ENCODE data around the gene KCNC1. TPM values are rescaled to one million over a fixed set of nuclear protein-coding genes. Genes with fewer than 3 reads are reported as not detected.

KCNC1 gene
- total RNA-seq, 1 experiment from 2014 or later, result 0.37 TPM

DNA sequence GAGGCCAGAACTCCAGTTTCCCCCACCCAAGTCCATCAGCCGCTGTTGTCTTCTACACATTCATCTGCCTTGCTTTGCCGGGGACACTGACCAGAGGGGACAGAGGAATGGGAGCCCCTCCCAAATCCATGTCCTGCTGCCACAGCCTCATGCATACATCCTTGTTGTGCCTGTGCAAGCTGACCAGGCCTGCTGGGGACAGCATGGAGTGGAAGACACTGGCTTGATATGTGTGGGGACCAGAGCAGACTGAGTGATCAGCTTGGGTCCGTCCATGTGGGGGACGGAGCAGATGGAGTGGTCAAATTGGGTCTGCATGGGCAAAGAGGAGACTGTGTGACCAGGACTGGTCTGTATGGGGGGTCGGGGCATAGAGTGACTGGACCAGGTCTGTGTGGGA is 43.8 kb downstream of the KCNC1 start:
- in situ Hi-C loops (cut with HindIII; ENCODE audit: low sequenced_read_pairs), result no loop called here
- DNase-seq (ENCODE audit: low spot score), result no peak

DNA sequence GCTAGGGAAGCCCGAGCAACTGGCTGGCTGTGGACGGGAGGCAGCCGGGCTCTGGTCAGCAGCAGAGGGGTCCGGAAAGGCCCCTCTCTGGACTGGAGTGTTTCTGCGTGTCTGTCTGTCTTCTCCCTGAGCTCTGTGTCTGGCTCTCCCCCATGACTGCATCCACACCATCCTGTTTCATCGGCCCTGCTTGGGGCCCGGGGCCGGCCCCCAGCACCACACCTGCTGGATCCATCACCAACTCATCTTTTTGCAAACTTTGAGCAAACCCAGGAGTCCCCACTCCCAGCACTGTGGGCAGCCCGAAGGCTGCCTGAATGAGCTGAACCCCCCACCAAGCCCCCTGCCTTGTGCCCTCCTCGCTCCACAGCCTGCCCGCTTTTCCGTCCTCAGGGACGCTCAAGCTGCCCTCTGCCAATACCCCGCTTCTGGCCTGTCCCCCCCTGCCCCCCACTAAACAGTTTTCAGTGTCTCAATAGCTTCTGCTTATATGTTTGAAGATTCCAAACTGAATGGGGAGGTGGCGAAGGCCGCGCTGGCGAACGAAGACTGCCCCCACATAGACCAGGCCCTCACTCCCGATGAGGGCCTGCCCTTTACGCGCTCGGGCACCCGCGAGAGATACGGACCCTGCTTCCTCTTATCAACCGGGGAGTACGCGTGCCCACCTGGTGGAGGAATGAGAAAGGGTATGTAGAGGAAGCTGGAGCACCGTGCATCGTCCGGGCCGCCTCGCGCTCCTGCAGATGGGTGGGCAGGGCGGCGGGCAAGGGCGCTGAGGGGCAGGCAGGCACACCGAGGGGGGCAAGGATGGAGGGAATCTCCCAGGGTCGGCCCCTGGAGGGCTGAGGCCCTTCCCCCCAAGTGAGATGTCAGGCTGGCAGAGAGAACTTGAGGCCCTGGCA is 44.6 kb downstream of the KCNC1 start:
- in situ Hi-C loops (cut with HindIII; ENCODE audit: low sequenced_read_pairs), result no loop called here
- DNase-seq (ENCODE audit: low spot score), result no peak

DNA sequence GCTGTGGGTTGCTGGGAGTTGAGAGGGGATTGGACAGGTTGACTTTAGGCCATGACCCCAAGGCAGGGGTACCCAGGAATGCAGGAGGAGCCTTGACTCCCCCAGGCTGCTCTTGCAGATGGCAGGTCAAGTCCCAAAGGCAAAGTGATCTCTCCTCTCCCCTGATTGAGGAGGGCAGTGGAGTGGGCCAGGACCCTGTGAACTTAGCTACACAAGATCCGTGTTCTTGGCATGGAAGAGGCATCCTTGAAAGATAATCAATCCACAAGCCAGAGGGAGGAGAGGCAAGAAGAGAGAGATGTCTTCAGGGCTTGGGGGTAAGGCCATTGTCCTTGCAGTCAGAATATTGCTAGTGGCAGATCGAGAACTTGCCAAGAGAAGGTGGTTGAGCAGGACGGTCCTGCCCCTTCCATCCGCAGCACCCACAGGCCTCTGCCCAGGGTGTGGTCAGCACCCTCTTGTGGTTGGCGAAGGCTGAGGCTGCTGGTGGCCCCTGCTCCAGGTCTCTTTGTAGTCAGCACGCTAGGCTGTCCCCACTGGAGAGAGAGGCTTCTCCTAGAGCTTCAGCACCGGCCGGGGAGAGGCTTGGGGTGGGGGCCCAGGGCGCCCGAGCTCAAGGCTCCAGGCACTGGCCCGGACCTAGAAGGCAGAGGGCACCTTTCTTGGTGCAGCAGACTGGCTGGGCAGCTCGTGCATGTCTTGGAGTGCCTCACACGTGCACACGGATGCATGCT is 45.4 kb downstream of the KCNC1 start:
- DNase-seq (ENCODE audit: low spot score), result no peak
- in situ Hi-C loops (cut with HindIII; ENCODE audit: low sequenced_read_pairs), result no loop called here

DNA sequence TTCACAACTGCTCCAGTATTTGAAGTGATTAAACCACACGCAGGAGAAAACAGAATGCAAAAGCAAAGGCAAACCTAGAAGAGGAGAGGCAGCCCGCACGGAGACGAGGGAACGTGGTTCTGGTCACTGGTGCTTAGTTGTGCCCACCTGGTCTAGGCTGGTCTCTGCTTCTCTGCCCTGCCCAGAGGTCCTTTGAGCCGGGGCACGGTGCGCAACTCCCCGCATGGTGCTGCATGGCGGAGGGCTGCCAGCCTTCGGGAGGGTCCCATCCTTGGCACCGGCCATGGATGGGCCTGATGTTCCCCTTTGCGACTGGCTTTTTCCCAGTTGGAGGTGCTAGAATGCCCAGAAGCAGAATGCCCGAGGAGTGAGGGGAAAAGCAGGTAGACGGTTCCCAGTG is 46.1 kb downstream of the KCNC1 start:
- DNase-seq (ENCODE audit: low spot score), result no peak
- in situ Hi-C loops (cut with HindIII; ENCODE audit: low sequenced_read_pairs), result no loop called here

DNA sequence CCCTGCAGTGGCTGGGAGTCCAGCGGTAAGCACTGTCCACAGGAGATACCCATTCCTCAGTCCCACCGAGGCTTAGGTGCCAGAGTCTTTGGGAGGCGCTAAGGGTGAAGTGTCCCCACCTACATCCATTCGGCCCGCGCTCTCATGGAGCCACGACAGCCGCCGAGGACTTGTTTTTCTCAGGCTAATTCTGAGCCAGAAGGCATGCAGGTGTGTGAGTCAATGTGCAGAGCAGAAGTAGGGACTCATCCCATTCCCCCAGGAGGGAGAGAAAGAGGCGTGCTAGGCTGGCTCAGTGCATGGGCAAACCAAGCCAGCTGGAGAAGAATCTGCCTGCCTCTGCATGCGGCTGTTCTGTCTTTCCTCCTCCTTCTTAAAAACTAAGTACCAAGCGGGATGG is 46.6 kb downstream of the KCNC1 start:
- in situ Hi-C loops (cut with HindIII; ENCODE audit: low sequenced_read_pairs), result no loop called here
- DNase-seq (ENCODE audit: low spot score), result peak; percentile 65

DNA sequence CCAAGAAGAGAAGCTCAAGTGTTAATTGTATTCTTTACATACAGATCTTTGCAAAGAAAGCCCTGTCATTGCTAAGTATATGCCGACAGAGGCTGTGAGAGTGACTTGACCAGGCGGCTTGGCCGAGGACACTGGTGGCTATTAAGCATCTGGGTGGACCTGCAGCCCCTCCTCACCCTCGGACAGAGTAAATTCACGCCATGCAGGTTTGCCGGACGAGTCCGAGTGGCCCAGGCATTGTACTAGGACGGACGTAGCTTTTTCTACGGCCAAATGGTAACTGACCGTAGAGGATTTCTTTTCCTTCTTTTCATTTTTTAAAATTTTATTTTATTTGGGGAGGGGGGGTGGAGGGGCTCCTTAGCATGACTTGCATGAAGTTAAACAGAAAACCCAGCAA is 47.0 kb downstream of the KCNC1 start:
- no peak for DNase-seq (ENCODE audit: low spot score)
- in situ Hi-C loops (cut with HindIII; ENCODE audit: low sequenced_read_pairs), result no loop called here

DNA sequence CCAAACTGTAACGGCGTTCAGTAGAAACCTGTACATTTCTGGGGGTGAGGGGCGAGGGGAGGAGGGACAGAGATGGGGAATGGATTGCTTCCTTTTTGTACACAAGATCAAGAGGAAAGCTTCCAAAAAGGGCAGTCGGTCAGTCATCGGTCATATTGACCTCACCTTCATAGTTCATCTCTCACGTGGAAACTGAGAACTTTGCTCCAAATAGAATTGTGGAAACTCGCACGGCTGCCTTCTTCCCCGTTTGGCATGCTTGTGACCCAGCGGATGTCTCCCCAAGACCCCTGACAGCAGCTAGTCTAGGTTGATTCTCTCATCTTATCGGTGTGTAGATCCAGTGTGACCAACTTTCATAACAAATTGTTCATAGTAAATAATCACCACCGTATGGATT is 47.6 kb downstream of the KCNC1 start:
- in situ Hi-C loops (cut with HindIII; ENCODE audit: low sequenced_read_pairs), result no loop called here

DNA sequence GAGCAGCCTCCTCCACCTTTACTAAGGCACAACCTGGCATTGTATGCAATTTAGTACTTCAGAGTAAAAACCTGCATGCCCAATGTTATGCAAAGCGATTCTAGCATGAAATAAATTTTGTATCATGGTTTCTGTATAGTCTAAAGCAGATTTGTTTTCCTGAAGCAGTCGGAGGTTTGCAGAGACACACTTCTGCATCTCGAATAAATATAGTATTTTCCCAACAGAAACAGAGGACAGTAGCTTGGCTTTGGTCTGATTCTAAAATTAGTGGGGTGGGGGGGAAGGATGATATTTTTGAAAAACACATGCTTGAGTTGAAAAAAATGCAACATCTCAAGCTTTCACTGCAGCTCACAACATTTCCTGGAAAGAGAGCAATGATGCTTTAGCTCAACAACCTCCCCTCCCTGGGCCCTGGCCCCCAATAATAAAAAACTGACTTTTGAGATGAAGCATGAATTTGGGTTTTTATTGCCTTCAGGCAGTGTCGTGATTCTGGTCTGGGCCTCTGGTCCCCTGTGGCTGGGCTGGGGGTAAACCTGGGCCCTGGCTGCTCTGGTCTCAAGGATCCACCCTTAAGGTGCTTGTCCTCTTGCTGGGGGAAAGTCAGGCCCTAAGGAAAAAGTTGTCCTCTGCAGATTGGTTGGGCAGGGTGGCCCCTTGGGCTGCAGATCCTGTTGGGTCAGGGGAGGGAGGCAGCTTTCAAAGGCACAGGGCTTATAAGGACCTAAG is 48.2 kb downstream of the KCNC1 start:
- DNase-seq (ENCODE audit: low spot score), result no peak
- in situ Hi-C loops (cut with HindIII; ENCODE audit: low sequenced_read_pairs), result no loop called here

More for the DNA sequence above, 47.6 kb downstream of the KCNC1 start:
- DNase-seq (ENCODE audit: low spot score), result no peak

DNA sequence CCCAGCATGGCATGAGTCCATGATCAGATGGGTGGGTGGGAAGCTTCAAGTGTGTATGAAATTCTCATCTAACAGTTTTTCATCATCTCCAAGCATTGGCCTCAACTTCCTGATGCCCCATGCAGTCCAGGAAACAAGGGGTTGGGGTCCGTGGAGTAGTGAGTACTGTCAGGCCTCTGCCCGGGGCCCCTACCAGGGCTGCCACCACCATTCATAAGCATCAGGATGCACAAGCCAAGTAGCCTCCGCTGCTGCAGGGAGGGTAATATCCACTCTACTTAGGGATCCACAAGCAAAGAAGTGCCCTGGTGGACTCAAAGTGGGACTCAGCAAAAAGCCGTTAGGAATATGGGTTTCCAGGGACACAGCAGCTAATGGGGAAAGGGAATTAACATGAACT is 49.3 kb downstream of the KCNC1 start:
- in situ Hi-C loops (cut with HindIII; ENCODE audit: low sequenced_read_pairs), result no loop called here
- no peak for DNase-seq (ENCODE audit: low spot score)

DNA sequence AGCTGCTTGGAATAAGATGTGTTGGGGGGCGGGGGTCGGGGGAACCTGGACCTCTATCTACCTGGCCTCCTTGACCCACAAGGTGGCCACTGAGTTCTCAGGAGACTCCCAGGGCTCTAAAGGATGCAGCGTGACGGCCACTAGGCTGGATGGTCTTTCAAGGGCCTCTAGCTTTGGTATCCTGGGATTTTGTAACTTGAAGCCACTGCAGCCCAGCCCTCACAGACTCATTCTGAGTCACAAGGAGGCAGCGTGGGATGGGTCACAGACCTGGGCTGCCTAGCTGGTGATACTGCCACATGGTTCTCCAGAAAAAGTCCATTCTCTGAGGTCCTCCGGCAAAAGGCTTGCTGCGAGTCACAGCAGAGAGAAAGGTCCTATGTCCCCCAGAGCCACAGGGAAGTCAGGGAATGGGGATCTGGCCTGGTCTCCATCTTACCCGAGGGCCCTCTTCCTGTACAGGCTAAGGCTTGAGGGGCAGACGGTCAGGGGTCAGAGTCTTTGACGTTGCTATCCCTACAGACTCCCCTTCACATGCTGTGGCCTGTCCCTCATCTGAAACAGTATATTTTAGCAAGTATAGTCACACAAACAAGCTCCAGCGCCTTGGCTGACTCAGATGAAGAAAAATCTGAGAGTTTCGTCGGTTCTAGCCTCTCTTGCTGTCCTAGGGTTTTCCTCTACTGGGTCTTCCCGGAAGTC is 52.4 kb downstream of the KCNC1 start:
- DNase-seq (ENCODE audit: low spot score), result no peak
- in situ Hi-C loops (cut with HindIII; ENCODE audit: low sequenced_read_pairs), result no loop called here

DNA sequence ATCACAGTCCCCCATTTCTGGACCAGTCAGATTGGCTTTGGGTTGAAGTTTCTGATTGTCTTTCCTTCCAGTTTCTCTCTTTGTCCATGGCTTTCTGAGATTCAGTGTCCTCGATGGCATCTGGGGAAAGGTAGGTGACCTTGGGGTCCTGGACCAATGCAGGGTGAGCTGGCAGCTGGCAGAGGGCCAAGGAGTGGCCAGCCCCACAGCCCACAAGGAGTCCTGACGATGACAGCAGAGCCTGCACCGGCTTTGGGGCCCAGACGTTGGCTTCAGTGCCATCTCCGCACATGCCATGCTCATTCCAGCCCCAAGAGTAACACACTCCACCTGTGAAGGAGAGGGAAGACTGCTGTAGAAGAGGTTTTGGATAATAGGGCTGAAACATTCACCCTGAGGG is 53.5 kb downstream of the KCNC1 start:
- DNase-seq (ENCODE audit: low spot score), result no peak
- in situ Hi-C loops (cut with HindIII; ENCODE audit: low sequenced_read_pairs), result no loop called here

DNA sequence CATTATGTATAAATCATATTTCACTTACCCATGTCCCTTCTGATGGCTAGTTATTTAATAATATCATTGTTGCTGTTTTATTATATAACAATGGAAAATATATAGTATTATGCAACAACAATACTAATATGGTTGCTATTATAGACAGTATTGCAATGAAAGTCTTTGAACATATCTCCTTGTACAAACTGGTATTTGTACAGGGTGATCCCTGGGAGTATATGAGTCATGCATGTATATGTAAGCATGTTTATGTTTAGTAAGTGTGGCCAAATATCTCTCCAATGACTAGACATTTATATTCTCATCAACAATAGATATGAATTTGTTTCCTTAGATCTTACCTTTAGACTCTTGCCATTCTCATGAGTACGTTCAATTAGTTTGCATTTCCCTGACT is 55.9 kb downstream of the KCNC1 start:
- in situ Hi-C loops (cut with HindIII; ENCODE audit: low sequenced_read_pairs), result no loop called here
- DNase-seq (ENCODE audit: low spot score), result no peak

DNA sequence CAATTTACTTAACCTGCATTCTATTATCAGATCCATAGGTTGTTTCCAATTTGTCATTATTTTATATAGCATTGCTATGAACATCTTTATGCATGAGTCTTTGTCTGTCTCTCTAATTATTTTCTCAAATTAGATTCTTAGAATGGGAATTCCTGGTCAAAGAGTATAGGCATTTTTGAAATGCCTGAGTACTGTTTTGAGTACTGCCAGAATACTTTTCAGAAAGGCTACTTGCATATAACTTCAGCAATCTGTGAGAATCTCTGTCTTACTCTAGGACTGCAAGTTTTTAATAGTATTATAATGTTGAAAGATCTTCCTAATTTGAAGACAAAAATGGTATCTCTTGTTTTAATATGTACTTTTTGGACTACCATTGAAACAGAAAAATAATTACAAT is 56.6 kb downstream of the KCNC1 start:
- in situ Hi-C loops (cut with HindIII; ENCODE audit: low sequenced_read_pairs), result no loop called here
- DNase-seq (ENCODE audit: low spot score), result no peak

DNA sequence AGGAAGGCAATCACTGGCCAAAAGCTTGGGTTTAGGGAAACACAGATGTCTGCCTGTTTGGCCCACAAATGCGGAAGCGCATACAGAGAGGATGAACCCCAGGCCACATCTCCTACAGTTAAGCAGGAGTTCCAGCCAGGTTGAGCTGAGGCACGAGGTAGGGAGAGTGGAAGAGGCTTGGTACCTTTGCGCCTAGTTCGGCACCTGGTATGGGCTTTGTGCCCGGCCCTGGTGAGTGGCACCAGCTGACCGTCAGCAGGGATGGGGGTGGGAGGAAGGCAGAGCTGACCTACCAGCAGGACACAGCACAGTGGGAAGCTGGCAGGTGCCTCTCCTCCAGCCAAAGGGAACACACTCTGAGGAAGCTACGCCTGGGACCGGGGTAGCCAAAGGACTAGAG is 57.6 kb downstream of the KCNC1 start:
- in situ Hi-C loops (cut with HindIII; ENCODE audit: low sequenced_read_pairs), result no loop called here
- peak; percentile 99 for DNase-seq (ENCODE audit: low spot score)

DNA sequence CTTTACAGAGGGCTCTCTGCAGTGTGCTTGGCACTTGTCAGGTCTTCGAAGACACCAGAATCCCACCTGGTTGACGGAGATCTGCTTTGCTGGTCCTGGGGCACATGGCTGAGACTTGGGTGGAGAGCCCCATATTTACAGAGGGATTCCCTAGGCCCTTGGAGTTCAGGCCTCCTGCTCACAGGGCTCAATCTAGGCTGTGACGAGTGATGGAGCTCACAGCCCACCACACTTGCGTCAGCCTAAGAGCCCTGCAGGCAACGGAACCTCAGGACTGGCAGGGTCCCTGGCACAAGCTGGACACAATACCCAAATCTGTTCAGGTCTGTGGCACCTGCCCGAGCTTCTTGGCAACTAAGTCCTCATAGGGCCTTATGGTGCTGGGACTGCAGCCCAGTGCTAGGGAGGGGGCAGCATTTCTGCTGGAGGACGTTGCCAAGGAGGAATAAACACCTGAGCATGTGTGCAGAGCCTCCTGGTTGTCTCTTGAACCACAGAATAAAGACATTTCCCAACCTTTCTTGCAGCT is 59.1 kb downstream of the KCNC1 start:
- peak; percentile 99 for DNase-seq (ENCODE audit: low spot score)
- in situ Hi-C loops (cut with HindIII; ENCODE audit: low sequenced_read_pairs), result no loop called here

DNA sequence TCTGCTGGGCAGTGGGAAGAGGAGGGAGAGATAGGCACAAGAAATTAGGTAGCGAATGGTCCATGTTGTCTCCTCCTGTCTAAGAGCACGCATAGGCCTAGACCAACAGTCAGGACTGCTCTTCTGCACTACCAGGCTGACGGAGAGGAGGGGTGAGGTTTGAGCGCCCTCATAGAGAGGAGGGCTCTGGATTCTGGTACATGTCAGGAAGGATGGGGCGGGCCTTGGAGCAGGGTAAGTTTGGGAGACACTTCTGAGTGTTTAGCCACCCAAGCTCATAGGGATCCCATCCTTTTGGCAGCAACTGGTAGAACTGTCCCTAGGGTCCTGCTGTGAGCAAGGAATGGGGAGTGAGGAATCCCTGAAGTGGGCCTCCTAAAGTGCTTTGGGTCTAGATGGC is 60.4 kb downstream of the KCNC1 start:
- no peak for DNase-seq (ENCODE audit: low spot score)
- in situ Hi-C loops (cut with HindIII; ENCODE audit: low sequenced_read_pairs), result no loop called here

DNA sequence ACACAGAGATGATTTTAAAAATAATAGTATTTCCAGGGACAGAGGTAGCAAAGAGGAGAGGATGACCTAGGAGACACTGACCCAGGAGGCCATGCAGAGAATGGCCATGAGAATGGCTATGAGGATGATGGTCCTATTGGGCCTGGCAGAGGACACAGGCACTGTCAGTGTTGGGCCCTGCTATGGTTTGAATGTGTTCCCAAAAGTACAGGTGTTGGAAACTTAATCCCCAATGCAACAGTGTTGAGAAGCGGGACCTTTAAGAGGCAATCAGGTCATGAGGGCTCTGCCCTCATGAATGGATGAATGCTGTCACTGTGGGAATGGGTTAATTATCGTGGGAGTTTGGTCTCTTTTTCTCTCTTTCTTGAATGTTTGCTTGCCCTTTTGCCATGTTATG is 61.6 kb downstream of the KCNC1 start:
- in situ Hi-C loops (cut with HindIII; ENCODE audit: low sequenced_read_pairs), result no loop called here
- no peak for DNase-seq (ENCODE audit: low spot score)

DNA sequence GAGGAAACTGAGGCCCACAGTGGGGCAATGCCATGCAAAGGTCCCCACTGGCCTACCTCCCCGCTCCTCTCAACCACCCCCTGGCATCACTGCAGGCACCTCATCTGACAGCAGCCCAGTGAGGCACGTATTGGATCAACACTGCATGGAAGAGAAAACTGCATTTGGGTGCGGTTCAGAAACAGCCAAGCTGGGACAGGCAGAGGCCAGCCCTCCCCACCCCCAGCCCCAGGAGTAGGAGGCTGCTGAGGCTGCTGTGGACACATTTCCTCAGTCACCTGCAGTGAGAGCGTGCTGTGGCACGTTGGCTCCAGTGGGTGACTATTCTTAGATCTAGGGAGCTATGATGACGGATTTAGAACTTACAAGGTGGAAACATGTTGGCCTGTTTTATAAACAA is 63.7 kb downstream of the KCNC1 start:
- no peak for DNase-seq (ENCODE audit: low spot score)
- in situ Hi-C loops (cut with HindIII; ENCODE audit: low sequenced_read_pairs), result no loop called here

DNA sequence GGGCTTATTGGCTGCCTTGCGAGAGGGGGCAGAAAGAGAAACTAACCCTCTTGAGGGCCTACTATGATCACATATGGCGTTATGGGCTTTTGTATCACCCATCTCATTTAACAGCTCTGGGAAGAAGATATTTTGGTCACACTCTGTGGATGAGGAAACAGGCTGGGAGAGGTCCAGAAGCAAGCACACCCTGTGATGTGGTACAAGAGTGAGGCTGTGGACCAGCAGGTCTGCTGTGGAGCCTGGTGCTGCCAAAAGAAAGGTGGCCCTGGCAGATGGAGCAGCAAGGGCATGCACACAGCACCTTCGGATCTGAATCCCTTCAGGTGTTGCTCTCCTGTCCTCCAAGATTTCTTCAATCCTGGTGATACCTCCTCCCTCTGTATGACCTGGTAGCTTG is 64.1 kb downstream of the KCNC1 start:
- in situ Hi-C loops (cut with HindIII; ENCODE audit: low sequenced_read_pairs), result no loop called here
- peak; percentile 84 for DNase-seq (ENCODE audit: low spot score)
